Stimulated activated CD8-positive, alpha-beta memory T cell treated with anti-CD3 and anti-CD28 coated beads, Interleukin-4, amount 100 ng/mL, for 1 hour (primary cell): ENCODE data around the gene PRRT2.
A peak's percentile ranks its signal among the peaks of the same experiment; 100 is the strongest.

Source experiments
- DNase-seq, 2 donors: peaks; one replicate each; pipeline ENCODE4 v3.0.0-alpha.2; 2020; ENCODE audit warnings: low read depth in 2 of 2, low spot score in 1 of 2

The PRRT2 gene

GRCh38 chr16:29860218-29860617 lies 48.2 kb downstream of the PRRT2 start:
- DNase-seq: no peak

GRCh38 chr16:29862383-29862883 lies 50.4 kb downstream of the PRRT2 start:
- DNase-seq: no peak

DNA sequence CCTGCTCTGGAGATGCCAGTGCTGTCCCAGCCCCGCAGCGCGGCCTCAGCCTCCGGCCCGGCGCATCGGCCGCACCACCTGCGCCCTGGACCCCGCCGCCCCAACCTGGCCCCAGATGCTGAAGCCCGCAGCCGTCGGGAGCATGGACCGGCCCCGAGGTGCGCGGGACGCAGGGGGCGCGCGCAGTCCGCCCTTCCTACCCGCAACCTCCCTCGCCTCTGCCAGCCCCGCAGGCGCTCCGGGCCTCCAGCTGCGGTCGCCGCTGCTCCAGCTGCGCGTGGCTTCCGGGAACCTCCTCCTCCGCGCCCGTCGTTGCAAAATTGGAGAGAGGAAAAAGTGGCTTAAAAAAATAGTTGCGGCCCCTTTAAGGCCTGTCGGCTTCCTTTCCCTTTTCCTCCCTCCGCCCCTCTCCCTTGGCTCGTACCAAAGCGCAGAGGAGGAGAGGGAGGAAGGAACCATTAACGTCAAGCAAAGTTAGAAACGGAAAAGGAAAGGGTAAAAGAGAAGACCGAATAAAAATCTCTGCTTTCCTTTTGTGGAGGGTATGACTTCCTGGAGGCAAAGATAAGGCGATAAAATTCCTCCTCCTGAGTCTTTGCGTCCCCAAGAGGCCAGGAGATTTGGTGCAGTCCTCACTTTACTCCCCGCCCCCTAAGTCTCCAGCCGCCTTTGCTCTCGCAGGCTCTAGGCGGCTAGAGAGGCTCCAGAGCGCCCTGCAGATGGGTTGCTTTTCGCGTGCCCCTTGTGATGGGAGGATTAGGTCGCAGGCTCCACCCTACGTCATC lies 51.1 kb downstream of the PRRT2 start, which contains the start of gene CDIPT:
TSS of gene CDIPT (minus strand) at position 343 of the 785 bp plus-strand sequence. CDS start 369 bp downstream, outside the sequence.
- peak; percentile 69 to 82 for DNase-seq

DNA sequence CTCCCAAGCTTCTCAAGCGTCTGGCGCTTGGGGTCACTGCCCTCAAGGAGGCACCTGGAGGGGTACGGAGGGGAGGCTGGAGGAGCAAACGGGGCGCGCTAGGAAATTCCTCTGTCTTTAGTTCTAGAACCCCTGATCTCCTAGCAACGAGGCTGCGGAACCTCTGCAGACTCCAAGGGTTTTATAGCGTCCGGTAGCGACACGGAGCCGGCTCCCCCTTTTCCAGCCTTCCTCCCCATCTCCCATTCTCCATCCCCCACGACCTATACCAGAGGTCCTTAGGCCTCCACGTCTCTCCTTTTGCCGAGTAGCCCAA lies 51.6 kb downstream of the PRRT2 start:
- DNase-seq: no peak

DNA sequence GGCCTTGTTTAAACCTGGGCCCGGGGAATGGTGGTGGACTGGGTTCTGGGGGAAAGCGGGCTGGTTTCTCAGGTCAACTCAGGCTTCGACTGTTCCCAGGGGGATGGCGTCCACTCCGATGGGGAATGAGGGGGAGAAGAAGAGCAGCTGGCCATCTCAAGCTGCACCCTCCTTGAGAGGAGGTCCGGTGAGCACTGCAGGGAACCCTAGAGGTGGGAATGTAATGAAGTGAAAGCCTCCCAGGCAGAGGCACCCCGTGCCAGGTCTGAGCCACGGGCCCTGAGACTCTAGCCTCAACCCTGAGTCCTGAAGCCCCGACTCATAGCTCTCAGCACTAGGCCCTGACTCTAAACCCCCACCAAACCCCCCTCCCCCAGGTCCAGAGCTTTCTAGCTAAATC lies 52.2 kb downstream of the PRRT2 start:
- DNase-seq: no peak
